IMR-90 (cell line): ENCODE measurements around the gene LRRC47. TPM values are rescaled to one million over a fixed set of nuclear protein-coding genes. Genes with fewer than 3 reads are reported as not detected.

ENCODE experiments used
- ATAC-seq: fragments of 200-7000 bp; cut with Tn5 transposase; 2 replicates; pipeline ENCODE4 v1.9.1; 2020; ENCODE audit warnings: low read depth, mild to moderate bottlenecking, moderate library complexity
- BruUV-seq: library from RNA; stranded (reverse); fragments of 400-500 nt; replicated peaks from 2 replicates; lab custom pipeline; 2021; lab: Mats Ljungman, UMichigan
- CTCF ChIA-PET: fragments of 300-600 bp; formaldehyde crosslinking; extraction: SDS; loops from one replicate; lab custom pipeline; 2021; ENCODE audit warnings: antibody characterized with exemption; lab: Yijun Ruan, JAX
- POLR2A ChIA-PET: fragments of 300-600 bp; sonication (Branson Sonifier 250); formaldehyde crosslinking; loops from one replicate; lab custom pipeline; 2022; ENCODE audit warnings: antibody characterized with exemption; ENCODE audit not compliant: unreplicated experiment; lab: Charles Lee
- DNase-seq: peaks from one replicate; pipeline ENCODE4 v3.0.0; 2013
- H2AFZ ChIP-seq: replicated peaks from 2 replicates; pipeline ENCODE3; 2013; ENCODE audit warnings: low read length, mild to moderate bottlenecking; ENCODE audit not compliant: poor library complexity
- H2AK5ac ChIP-seq: 2 replicates; pipeline ENCODE4 v1.6.1; 2013; ENCODE audit warnings: low read depth, low read length, inconsistent platforms
- H2AK9ac ChIP-seq: replicated peaks from 2 replicates; pipeline ENCODE3; 2013; ENCODE audit warnings: mild to moderate bottlenecking, low read depth, low read length, moderate library complexity; ENCODE audit not compliant: poor library complexity
- H2BK120ac ChIP-seq: 2 replicates; pipeline ENCODE4 v1.6.1; 2013; ENCODE audit warnings: low read depth, low read length, inconsistent platforms
- H2BK15ac ChIP-seq: 3 replicates; pipeline ENCODE4 v1.6.1; 2013; ENCODE audit warnings: low read depth, low read length, inconsistent platforms
- H2BK20ac ChIP-seq: 2 replicates; pipeline ENCODE4 v1.6.1; 2013; ENCODE audit warnings: low read depth, mild to moderate bottlenecking, inconsistent platforms, low read length, moderate library complexity
- H2BK5ac ChIP-seq: 2 replicates; pipeline ENCODE4 v1.6.1; 2013; ENCODE audit warnings: mild to moderate bottlenecking, low read depth, low read length, inconsistent platforms; ENCODE audit not compliant: poor library complexity, severe bottlenecking
- H3K14ac ChIP-seq: replicated peaks from 2 replicates; pipeline ENCODE4 v1.6.1; 2013; ENCODE audit warnings: low read depth, low read length, inconsistent platforms
- H3K18ac ChIP-seq: 2 replicates; pipeline ENCODE4 v1.6.1; 2013; ENCODE audit warnings: low read depth, low read length, control low read depth
- H3K23ac ChIP-seq: 2 replicates; pipeline ENCODE4 v1.6.1; 2013; ENCODE audit warnings: low read depth, low read length, inconsistent platforms
- H3K27ac ChIP-seq: 2 replicates; pipeline ENCODE4 v1.5.1; 2013; ENCODE audit warnings: mild to moderate bottlenecking, control low read depth, low read length; ENCODE audit not compliant: insufficient read depth
- H3K27me3 ChIP-seq: 2 replicates; pipeline ENCODE4 v1.6.1; 2013; ENCODE audit warnings: low read length; ENCODE audit not compliant: control insufficient read depth, insufficient read depth
- H3K36me3 ChIP-seq: 2 replicates; pipeline ENCODE4 v1.6.1; 2013; ENCODE audit warnings: low read length, mixed read lengths; ENCODE audit not compliant: control insufficient read depth, insufficient read depth
- H3K4ac ChIP-seq: 2 replicates; pipeline ENCODE4 v1.6.1; 2013; ENCODE audit warnings: low read depth, low read length, inconsistent platforms
- H3K4me1 ChIP-seq: 2 replicates; pipeline ENCODE4 v1.6.1; 2013; ENCODE audit warnings: low read length, mixed read lengths; ENCODE audit not compliant: control insufficient read depth, insufficient read depth
- H3K4me2 ChIP-seq: 2 replicates; pipeline ENCODE4 v1.6.1; 2013; ENCODE audit warnings: low read depth, mild to moderate bottlenecking, control low read depth, low read length, moderate library complexity
- H3K4me3 ChIP-seq: 2 replicates; pipeline ENCODE4 v1.5.1; 2013; ENCODE audit warnings: low read depth, mild to moderate bottlenecking, control low read depth, low read length, moderate library complexity; ENCODE audit not compliant: insufficient read depth
- H3K56ac ChIP-seq: 2 replicates; pipeline ENCODE4 v1.6.1; 2013; ENCODE audit warnings: low read length, inconsistent platforms; ENCODE audit not compliant: insufficient read depth; ENCODE audit errors: extremely low read depth
- H3K79me1 ChIP-seq, 2 experiments: 2 replicates each; pipeline ENCODE4 v1.6.1; 2013; ENCODE audit warnings: low read length in 2 of 2, inconsistent platforms in 1 of 2, low read depth in 1 of 2
- H3K9ac ChIP-seq: 2 replicates; pipeline ENCODE4 v1.6.1; 2013; ENCODE audit warnings: low read depth, low read length, control low read depth
- H3K9me1 ChIP-seq: 2 replicates; pipeline ENCODE4 v1.6.1; 2013; ENCODE audit warnings: low read length, inconsistent platforms; ENCODE audit not compliant: insufficient read depth
- H3K9me3 ChIP-seq: 2 replicates; pipeline ENCODE4 v1.6.1; 2013; ENCODE audit warnings: low read length; ENCODE audit not compliant: control insufficient read depth, insufficient read depth
- H4K20me1 ChIP-seq: 2 replicates; pipeline ENCODE4 v1.6.1; 2013; ENCODE audit warnings: low read length, inconsistent platforms; ENCODE audit not compliant: insufficient read depth
- H4K5ac ChIP-seq: 2 replicates; pipeline ENCODE4 v1.6.1; 2013; ENCODE audit warnings: mild to moderate bottlenecking, low read depth, low read length, control low read depth
- H4K8ac ChIP-seq, 2 experiments: 2 replicates each; pipeline ENCODE4 v1.6.1; 2013; ENCODE audit warnings: low read depth in 2 of 2, low read length in 2 of 2, control low read depth in 1 of 2, inconsistent platforms in 1 of 2
- H4K91ac ChIP-seq: 2 replicates; pipeline ENCODE4 v1.6.1; 2013; ENCODE audit warnings: low read depth, low read length, inconsistent platforms; ENCODE audit not compliant: insufficient read depth
- CHD1 ChIP-seq: IDR thresholded peaks from 2 replicates; pipeline ENCODE4 v1.6.1; 2012; ENCODE audit warnings: low read depth, low read length, improper control_type of control experiment
- FOS ChIP-seq: fragments of 150-350 bp; IDR thresholded peaks from 2 replicates; pipeline ENCODE4 v1.6.1; 2016; ENCODE audit warnings: low read depth, low read length
- WGBS, 2 experiments: methylation state at CpG; one replicate each; pipeline versions ENCODE4 v1.1.5 to v1.1.7; 2013; ENCODE audit warnings: missing lambda C conversion rate in 2 of 2; ENCODE audit not compliant: insufficient read length in 1 of 2; ENCODE audit errors: extremely low coverage in 2 of 2; 5-methylcytosine and 5-hydroxymethylcytosine counted together
- dilution Hi-C: fragments of 300-500 bp; cut with HindIII; formaldehyde crosslinking; loops from one replicate; pipeline ENCODE4 v1.14.3; 2018; ENCODE audit warnings: low sequenced_read_pairs; ENCODE audit not compliant: unreplicated experiment
- in situ Hi-C: fragments of 300-500 bp; cut with MboI; formaldehyde crosslinking; loops from 3 replicates; pipeline ENCODE4 v1.14.3; 2019; ENCODE audit warnings: low sequenced_read_pairs, inconsistent platforms, mixed read lengths
- intact Hi-C: fragments of 100-400 bp; cut with micrococcal nuclease; formaldehyde crosslinking; loops from 2 replicates; pipeline ENCODE4 v1.10.0; 2022
- polyA plus RNA-seq, 3 experiments: library from polyadenylated mRNA; depleted of rRNA; stranded (reverse); fragments of >200 nt; gene quantifications; 2 replicates each; pipeline ENCODE4 v1.2.3, GENCODE V29; 2012; ENCODE audit warnings: low replicate concordance in 1 of 3
- total RNA-seq: library from RNA; depleted of rRNA; stranded (reverse); fragments of >200 nt; gene quantifications from 2 replicates; pipeline ENCODE4 v1.2.3, GENCODE V29; 2012

Gene LRRC47
- total and polyA plus RNA-seq, 2 of the 4 experiments (the other 2 are of a cell fraction): 15.2 to 19.7 TPM

- no peaks in the 10 kb centered on the region for H3K4me1 ChIP-seq
- POLR2A ChIA-PET: no interaction called here
- H3K4me3 ChIP-seq: no peak overlapping the region
- DNase-seq (no peak), ATAC-seq (no peak)
- H2BK120ac ChIP-seq: no peak overlapping the region
- H3K4me2 ChIP-seq: no peak overlapping the region
- BruUV-seq: no TSS peak
- no peak for TF ChIP-seq CHD1
- no peak for TF ChIP-seq FOS
- CTCF ChIA-PET: no interaction called here
- H2BK15ac ChIP-seq: no peak overlapping the region
- H2AFZ ChIP-seq: no peak overlapping the region
- H3K18ac ChIP-seq: no peak overlapping the region
- no peaks in the 10 kb centered on the region for H3K9me3 ChIP-seq
- H2BK5ac ChIP-seq: no peak overlapping the region
- H3K4ac ChIP-seq: no peak overlapping the region
- no peaks in the 10 kb centered on the region for H4K20me1 ChIP-seq
- H3K23ac ChIP-seq: no peak overlapping the region
- no peaks in the 10 kb centered on the region; the same call in 1 of the 2 replicates for H3K9me1 ChIP-seq
- H4K8ac ChIP-seq: no peak overlapping the region
- H3K36me3 ChIP-seq: peaks cover 40% of the 10 kb centered on the region
- in situ Hi-C loops: loop anchor here (5.0 kb wide), 1 partner anchor 51 kb away; no protein-coding TSS in a partner anchor
- no peak overlapping the region for H2AK5ac ChIP-seq
- H3K27me3 ChIP-seq: no peaks in the 10 kb centered on the region
- no peak overlapping the region for H3K56ac ChIP-seq
- no peak overlapping the region for H4K91ac ChIP-seq
- WGBS, 2 experiments: no CpG with 5 or more reads among the region's 6 CpGs
- no peak overlapping the region for H2AK9ac ChIP-seq
- H3K14ac ChIP-seq: no peak overlapping the region
- no peaks in the 10 kb centered on the region for H3K79me1 ChIP-seq
- intact Hi-C loops: no loop called here
- H3K9ac ChIP-seq: no peak overlapping the region
- dilution Hi-C loops: no loop called here
- H3K27ac ChIP-seq: no peak overlapping the region
- H4K5ac ChIP-seq: no peak overlapping the region
- no peak overlapping the region for H2BK20ac ChIP-seq
Observed at GRCh38 chr1:3831689-3832088, 35.4 kb upstream of the LRRC47 start.
